GM23248 (cell line): Measurements from ENCODE around the gene ERO1B.

Experiments
- EZH2 ChIP-seq: fragments of 200-600 bp; sonication (generic); IDR thresholded peaks from 2 replicates; pipeline ENCODE4 v1.6.1; 2018; ENCODE audit warnings: antibody characterized with exemption, mild to moderate bottlenecking; ENCODE audit not compliant: insufficient read depth, poor library complexity, severe bottlenecking
- EZH2phosphoT487 ChIP-seq: fragments of 200-600 bp; sonication (generic); IDR thresholded peaks from 2 replicates; pipeline ENCODE4 v1.6.1; 2018; ENCODE audit warnings: antibody characterized with exemption, moderate library complexity, mild to moderate bottlenecking, low read depth; ENCODE audit not compliant: insufficient read depth

DNA sequence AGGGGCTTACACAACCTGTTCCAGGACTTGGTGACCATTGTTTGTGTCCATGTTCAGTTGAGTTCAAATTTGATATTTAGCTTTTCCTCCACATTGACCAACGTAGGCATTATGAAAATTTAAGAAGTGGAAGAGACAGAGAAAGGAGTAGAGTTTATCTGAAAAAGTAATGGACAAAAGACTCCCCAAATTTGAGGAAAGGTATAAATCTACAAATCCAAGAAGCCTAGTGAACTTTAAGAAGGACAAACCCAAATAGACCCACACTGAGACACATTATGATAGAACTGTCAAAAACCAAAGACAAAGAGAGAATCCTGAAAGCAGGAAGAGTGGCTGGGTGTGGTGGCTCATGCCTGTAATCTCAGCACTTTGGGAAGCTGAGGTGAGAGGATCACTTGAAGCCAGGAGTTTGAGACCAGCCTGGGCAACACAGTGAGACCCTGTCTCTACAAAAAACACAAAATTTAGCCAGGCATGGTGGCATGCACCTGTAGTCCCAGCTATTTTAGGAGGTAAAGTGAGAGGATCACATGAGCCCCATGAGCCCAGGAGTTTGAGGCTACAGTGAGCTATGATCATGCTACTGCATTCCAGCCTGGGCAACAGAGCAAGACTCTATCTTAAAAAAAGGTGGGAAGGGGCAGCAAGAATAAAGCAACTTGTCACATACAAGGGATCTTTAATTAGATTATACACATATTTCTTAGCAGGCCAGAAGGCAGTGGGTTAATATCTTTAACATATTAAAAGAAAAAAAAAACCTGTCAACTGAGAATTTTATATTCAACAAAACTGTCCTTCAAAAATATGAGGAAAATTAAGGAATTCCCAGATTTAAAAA, 41.0 kb upstream of the ERO1B start:
- no peak for TF ChIP-seq EZH2
- no peak for TF ChIP-seq EZH2phosphoT487
